Nephron progenitor cell (in vitro differentiated cells): Measurements from ENCODE around the gene FATE1.

Source experiments
- DNase-seq: peaks from one replicate; pipeline ENCODE4 v3.0.0; 2021
- H3K27ac Mint-ChIP-seq: 2 replicates; pipeline ENCODE4 v1.8.0; 2021; ENCODE audit warnings: mild to moderate bottlenecking, moderate library complexity, mixed read lengths
- H3K27me3 Mint-ChIP-seq: 2 replicates; pipeline ENCODE4 v1.8.0; 2021; ENCODE audit warnings: mild to moderate bottlenecking, low read depth, mixed read lengths; ENCODE audit not compliant: poor library complexity
- H3K36me3 Mint-ChIP-seq: 2 replicates; pipeline ENCODE4 v1.8.0; 2021; ENCODE audit warnings: low read depth, mixed read lengths
- H3K4me1 Mint-ChIP-seq: 2 replicates; pipeline ENCODE4 v1.8.0; 2021; ENCODE audit warnings: mixed read lengths
- H3K4me3 Mint-ChIP-seq: 2 replicates; pipeline ENCODE4 v1.8.0; 2021; ENCODE audit warnings: mild to moderate bottlenecking, moderate library complexity, mixed read lengths
- H3K9me3 Mint-ChIP-seq: 2 replicates; pipeline ENCODE4 v1.8.0; 2021; ENCODE audit warnings: mild to moderate bottlenecking, moderate library complexity, mixed read lengths
- CTCF ChIP-seq: fragments of 200-600 bp; sonication (generic); IDR thresholded peaks from 2 replicates; pipeline ENCODE4 v1.5.0; 2021; ENCODE audit warnings: antibody characterized with exemption

Gene FATE1

GRCh38 chrX:151745651-151746050, 29.8 kb downstream of the FATE1 start:
- no peak for TF ChIP-seq CTCF
- DNase-seq: no peak
- H3K36me3 Mint-ChIP-seq: no peaks in the 10 kb centered on the region
- no peak overlapping the region for H3K27ac Mint-ChIP-seq
- peaks cover 3% of the 10 kb centered on the region for H3K27me3 Mint-ChIP-seq
- peaks cover 14% of the 10 kb centered on the region for H3K4me1 Mint-ChIP-seq
- no peak overlapping the region for H3K4me3 Mint-ChIP-seq
- peaks cover 56% of the 10 kb centered on the region for H3K9me3 Mint-ChIP-seq

GRCh38 chrX:151746502-151746901, 30.7 kb downstream of the FATE1 start:
- Mint-ChIP-seq H3K4me1 (peaks cover 14% of the 10 kb centered on the region), H3K27me3 (peaks cover 4% of the 10 kb centered on the region), H3K4me3 (no peak overlapping the region), H3K36me3 (no peaks in the 10 kb centered on the region), H3K9me3 (peaks cover 56% of the 10 kb centered on the region), H3K27ac (no peak overlapping the region)
- no peak for DNase-seq
- no peak for TF ChIP-seq CTCF

GRCh38 chrX:151750511-151750910, 34.7 kb downstream of the FATE1 start:
- Mint-ChIP-seq H3K27me3 (peaks cover 10% of the 10 kb centered on the region), H3K9me3 (peaks cover 46% of the 10 kb centered on the region), H3K27ac (no peak overlapping the region), H3K36me3 (no peaks in the 10 kb centered on the region), H3K4me3 (no peak overlapping the region), H3K4me1 (peaks cover 27% of the 10 kb centered on the region)
- DNase-seq: no peak
- TF ChIP-seq CTCF: no peak

- no peaks in the 10 kb centered on the region for H3K36me3 Mint-ChIP-seq
- no peak overlapping the region for H3K4me3 Mint-ChIP-seq
- H3K9me3 Mint-ChIP-seq: peaks cover 52% of the 10 kb centered on the region
- no peak overlapping the region for H3K27ac Mint-ChIP-seq
- DNase-seq: no peak
- peaks cover 7% of the 10 kb centered on the region for H3K27me3 Mint-ChIP-seq
- no peak for TF ChIP-seq CTCF
- peaks cover 27% of the 10 kb centered on the region for H3K4me1 Mint-ChIP-seq
These were observed 37.0 kb downstream of the FATE1 start for GRCh38 chrX:151752847-151753246.

GRCh38 chrX:151753313-151754046, 37.6 kb downstream of the FATE1 start:
- Mint-ChIP-seq H3K9me3 (peaks cover 59% of the 10 kb centered on the region), H3K27ac (no peak overlapping the region)
- TF ChIP-seq CTCF: peak; percentile 76

GRCh38 chrX:151754047-151754429, 38.2 kb downstream of the FATE1 start:
- no peak for TF ChIP-seq CTCF
- Mint-ChIP-seq H3K27me3 (peaks cover 7% of the 10 kb centered on the region), H3K4me1 (peaks cover 21% of the 10 kb centered on the region), H3K9me3 (peaks cover 57% of the 10 kb centered on the region), H3K27ac (no peak overlapping the region), H3K4me3 (no peak overlapping the region), H3K36me3 (no peaks in the 10 kb centered on the region)
- DNase-seq: no peak

More at GRCh38 chrX:151753313-151754046, 37.6 kb downstream of the FATE1 start:
- H3K4me1 Mint-ChIP-seq: peaks cover 27% of the 10 kb centered on the region
- H3K36me3 Mint-ChIP-seq: no peaks in the 10 kb centered on the region
- H3K27me3 Mint-ChIP-seq: peaks cover 7% of the 10 kb centered on the region
- DNase-seq: peak; percentile 63
- H3K4me3 Mint-ChIP-seq: no peak overlapping the region
